HG03066 (cell line): ENCODE measurements around the gene NLRP1.

Experiments
- ATAC-seq: cut with Tn5 transposase; IDR thresholded peaks from one replicate; pipeline ENCODE4 v1.9.1; 2021; ENCODE audit warnings: low read depth; ENCODE audit not compliant: unreplicated experiment

NLRP1 gene

DNA sequence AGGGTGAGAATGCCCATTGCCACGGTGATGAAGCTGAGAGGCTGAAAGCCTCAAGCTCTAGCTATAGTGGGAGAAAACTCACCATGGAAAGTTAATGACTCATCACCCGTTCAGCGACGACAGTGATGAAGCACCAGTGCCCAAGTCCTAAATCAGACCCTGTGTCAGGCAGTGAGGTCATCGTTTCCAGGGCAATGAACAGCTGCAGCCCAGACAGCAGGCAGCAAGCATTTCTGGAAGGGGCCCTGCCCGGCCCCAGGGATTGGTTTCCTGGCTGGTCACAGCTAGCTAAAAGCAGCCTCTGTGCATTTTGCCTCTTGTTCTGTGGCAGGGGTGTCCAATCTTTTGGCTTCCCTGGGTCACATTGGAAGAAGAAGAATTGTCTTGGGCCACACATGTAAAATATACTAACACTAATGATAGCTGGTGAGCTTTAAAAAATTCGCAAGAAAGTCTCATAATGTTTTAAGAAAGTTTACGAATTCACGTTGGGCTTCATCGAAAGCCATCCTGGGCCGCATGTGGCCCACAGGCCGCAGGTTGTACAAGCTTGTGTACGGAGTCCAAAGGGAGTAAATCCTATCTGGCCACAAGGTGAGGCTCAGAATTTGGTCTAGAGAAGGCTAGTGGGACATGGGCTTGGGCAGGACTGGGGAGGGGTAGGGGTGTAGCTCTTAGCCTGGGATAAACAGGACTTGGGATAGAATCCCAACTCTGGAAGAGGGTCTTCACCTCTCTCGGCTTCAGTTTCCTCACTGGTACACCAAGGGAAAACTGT, 57.3 kb downstream of the NLRP1 start:
- ATAC-seq = no peak

DNA sequence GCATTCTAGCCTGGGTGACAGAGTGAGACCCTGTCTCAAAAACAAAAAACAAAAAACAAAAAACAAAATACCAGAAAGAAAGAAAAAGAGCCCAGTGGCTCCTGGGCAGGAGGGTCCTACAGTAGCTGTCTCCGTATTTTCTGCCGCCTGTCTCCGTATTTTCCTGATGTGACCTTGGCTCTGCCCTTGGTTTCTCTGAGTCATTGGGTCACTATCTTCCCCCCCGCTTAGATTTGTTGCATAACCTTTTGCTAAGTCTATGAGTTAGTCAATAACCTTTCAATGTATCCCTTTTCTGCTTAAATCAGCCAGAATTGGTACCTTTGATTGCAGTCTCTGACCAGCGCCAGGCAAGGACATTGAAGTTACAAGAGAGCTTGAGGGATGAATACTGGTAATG, 61.1 kb downstream of the NLRP1 start:
- no peak for ATAC-seq

DNA sequence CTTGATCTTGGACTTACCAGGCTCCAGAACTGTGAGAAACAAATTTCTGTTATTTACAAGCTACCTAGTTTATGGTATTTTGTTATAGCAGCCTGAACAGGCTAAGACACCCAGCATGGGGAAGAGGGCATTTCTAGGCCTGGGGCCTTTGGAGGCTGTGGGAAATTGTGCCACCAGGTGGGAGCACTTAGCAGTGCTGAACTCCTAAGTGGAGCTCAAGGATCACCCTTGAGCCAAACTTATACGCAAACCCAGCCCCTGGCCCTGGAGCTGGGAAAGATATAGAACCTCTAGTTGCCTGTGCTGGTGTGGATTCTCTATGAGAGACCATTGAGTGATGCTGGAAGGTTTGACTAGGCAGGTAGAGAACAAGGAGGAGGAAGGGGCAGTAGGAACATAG, 61.8 kb downstream of the NLRP1 start:
- no peak for ATAC-seq

DNA sequence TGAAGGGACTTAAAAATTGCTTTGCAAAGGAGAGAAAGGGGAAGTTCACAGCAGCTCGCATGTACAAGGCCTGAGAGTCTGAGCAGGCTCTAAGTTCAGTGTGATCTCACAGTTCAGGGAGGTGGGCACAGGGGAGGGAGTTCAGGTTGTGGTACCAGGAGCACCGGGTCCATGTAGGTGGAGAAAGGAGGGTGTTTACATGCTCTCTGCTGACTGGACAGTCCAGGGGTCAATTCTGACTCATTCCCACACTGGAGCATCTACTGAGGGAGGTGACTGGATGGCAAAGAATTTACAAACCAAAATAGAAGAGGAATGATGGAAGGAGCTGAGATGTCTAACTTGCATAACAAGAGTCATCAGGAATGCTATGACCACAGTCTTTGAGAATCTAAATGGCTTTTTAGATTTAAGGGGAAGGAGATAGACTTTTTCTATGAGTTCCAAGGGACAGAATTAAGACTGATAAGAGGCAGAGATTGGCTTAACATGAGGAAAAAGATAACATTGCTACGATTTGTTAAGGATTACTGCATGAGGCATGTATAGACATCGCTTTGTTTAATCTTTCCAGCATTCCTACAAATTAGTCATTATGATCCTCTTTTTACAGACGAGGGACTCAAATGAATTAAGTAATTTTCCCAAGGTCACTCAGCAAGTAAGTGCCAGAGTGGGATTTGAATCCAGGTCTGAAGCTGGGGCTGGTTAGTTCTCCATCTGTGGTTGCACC, 68.1 kb downstream of the NLRP1 start:
- ATAC-seq = no peak

DNA sequence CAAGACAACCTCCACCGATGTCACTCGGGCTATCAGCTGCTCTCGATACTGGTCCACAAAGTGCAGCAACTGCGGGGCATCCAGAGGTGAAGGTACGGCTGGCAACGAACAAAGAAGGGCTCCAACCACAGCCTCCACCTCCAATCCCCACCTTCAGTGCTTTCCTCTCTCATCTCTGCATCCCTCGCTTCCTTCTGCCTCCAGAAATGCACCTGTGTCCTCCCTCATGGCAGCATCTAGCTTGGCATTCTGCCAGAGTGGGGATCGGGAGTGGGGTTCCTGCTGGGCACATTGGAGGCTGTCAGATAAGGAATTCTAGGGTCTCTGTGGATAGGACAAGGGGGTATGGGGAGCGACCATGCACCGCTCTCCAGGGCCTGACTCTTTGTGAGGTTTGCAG, 69.3 kb downstream of the NLRP1 start:
- no peak for ATAC-seq

DNA sequence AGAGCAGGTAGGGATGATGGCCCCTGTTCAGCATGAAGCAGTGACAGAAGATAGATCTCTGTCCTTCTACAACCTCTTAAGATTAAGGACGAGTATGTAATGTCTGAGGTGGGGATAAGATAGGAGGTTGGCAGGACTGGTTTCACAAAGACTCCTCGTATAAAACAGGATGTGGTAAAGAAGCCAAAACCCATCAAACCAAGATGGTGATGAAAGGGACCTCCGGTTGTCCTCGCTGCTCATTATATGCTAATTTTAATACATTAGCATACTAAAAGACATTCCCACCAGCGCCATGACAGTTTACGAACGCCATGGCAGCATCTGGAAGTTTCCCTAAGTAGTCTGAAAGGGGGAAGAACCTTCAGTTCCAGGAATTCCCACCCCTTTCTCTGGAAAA, 70.7 kb downstream of the NLRP1 start:
- ATAC-seq = no peak

DNA sequence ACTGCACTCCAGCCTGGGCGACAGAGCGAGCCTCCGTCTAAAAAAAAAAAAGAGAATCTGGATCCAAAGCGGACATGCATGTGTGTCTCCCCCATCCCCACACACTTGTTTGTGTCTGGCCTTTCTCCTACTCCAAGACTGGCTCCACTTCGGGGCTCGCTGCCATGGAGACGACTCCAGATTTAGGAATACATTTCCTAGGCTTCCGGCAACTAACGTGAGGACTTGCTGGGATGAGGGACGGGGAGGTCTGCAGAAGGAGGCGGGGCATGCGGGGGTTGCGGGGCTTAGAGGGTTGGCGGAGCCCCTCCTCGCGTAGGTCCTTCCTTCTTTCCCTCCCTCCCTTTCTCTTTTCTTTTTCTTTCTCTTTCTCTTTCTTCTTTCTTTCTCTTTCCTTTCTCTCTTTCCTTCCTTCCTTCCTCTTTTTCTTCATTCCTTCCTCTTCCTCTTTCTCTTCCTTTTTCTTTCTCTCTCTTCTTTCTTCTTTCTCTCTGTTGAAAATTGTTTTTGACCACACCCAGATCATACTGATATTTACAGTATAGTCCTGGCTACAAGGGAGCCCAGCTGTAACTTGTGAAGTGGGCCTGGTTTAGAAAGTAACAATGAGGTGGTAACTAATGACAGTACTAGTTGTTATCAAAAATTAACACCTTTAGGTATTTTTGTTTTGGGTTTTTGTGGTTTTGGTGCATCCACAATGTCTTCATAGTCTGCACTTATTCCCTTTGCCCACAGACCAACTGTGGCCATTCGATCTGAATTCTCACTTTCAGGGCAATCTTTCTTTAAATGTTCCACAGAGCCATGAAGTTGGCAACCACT, 72.7 kb downstream of the NLRP1 start:
- ATAC-seq = no peak

DNA sequence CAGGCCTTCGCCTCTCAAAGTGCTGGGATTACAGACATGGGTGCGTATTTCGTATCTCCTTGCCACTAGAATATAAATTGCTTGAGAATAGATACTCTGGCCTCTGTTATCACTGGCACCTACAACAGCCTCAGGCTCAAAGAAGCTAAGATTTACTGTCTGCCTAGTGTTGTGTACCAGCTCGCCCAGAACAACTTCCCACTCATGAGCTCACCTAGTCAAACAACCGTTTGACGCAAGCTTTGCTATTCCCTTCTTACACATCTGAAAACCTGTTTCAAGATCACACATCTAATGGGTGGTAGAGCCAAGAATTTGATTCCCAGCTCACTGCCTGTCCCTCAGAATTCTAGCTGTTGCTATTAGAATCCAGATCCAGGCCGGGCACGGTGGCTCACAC, 73.5 kb downstream of the NLRP1 start:
- no peak for ATAC-seq

DNA sequence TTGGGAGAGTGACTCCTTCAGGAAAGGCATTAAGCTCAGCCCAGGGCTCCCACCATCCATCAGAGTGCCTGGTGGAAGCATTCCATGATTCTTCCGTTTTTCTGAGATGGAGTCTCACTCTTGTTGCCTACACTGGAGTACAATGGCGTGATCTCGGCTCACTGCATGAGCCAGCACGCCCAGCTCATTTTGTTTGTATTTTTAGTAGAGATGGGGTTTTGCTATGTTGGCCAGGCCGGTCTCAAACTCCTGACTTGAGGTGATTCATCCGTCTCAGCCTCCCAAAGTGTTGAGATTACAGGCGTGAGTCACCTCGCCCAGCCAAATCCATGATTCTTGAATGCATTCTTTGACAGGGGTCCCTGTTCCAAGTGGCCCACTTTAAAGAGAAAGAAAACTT, 74.8 kb downstream of the NLRP1 start:
- no peak for ATAC-seq

DNA sequence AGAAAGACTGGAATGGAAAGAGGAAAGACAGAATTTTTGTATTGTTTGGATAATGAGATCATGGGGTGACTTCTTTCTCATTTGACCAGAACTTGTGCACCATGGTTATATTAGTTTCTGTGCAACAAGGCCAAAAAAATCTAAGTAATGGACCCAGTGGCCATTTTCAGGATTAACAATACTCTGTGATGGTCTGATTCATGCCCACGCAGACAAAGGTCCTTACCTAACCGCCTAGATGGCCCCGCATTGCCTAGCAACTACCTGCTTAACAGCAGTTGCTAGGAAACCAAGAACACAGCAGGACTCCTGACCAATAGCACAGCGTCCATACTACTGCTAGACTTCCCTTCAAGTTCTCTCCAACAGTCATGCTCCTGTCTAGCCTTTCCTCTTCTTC, 75.5 kb downstream of the NLRP1 start:
- ATAC-seq = no peak

DNA sequence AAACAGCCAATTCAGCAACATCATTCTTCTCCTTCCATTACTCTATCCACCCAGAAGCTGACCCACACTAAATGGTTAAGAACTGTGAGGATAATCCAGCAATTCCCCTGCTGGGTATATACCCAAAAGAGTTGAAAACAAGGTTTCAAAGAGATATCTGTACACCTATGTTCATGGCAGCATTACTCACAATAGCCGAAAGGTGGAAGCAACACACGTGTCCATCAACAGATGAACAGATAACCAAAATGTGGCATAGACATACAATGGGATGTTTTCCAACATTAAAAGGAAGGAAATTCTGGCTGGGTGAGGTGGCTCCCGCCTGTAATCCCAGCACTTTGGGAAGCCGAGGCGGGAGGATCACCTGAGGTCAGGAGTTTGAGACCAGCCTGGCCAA, 78.0 kb downstream of the NLRP1 start:
- no peak for ATAC-seq

DNA sequence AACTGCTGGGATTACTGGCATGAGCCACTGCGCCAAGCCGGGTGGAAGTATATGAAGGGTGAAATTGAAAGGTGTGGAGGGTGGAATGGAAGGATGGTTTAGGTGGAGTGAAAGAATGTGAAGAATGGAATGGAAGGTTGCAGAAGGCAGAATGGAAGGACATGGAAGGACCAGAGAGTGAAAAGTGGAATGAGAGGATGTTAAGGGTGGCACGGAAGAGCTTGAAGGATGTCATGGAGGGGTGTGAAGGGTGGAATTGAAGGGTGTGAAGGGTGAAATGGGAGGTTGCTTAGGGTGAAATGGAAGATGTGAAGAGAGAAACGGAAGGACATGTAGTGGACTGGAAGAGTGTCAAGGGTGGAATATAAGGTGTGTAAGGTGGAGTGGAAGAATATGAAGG, 81.8 kb downstream of the NLRP1 start:
- ATAC-seq = no peak

DNA sequence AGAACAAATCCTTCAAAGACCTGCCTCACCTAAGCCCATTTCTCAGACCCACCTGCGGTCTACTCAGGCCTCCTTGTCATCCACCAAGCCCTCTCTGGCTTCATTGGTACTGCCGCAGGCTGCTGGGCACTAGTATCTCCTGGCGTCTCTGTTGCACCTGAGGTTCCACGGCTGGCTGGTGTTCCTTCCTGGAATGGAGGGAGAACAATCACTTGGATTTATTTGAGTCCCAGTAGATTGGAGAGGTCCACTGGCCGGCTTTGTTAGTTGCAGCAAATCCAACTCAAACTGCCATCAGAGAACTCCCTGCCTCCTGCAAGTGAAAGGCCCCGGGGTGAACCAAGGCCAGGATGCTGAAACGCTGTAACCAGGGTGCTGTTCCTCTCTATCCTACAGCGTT, 82.6 kb downstream of the NLRP1 start:
- ATAC-seq = no peak

DNA sequence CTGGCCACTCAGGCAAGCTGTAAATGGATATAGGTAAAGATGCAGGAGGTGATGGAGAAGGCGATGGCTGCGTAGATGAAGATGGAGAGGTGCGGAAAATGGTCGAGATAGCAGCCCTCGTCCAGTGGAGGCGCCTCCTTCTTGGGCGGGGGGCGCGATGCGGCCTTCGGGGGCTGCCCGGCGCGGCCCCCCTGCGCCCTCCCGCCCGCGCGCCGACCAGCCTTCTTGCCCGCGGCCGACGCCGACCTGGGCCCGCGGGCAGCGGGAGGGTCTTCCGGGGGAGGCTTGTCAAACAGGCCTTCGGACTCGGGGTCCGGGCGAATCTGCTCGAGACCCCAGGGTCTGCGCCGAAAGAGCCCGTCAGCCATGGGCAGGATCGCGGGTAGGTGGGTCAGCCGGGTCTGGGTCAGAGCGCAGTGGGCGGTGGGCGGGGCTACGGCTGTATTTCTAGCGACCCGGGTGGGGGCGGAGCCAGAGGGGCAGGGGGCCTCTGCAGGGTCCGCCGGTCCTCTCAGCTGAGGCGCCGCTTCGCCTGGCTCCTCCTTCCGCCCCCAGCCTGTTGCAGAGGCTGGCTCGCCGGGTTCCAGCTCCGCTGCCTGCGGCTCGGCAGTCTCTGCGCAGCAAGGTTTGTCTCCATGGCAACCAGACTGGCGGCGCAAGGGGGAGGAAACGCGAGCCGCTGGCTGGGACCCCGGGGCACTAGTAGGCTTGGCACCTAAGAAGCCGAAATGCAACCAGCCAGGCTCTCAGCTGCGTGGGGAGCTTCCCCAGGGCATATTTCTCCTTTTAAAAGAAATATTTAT, 83.5 kb downstream of the NLRP1 start:
- no peak for ATAC-seq

DNA sequence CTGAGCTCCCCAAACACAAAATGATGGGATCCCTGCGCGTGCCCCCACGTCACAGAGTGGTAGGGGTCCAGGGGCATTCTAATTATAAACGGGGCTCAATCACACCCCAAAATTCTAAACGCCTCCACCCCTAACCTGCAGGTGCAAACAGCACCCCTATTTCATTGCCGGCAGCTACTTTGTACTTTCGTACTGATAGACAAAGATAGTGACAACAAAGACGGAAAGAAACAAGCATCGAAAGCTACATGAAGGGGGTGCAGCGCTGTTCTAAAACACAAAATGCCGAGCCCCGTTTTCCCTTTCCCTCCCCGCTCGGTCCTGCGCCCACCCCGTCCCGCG, 84.1 kb downstream of the NLRP1 start:
- ATAC-seq = no peak

DNA sequence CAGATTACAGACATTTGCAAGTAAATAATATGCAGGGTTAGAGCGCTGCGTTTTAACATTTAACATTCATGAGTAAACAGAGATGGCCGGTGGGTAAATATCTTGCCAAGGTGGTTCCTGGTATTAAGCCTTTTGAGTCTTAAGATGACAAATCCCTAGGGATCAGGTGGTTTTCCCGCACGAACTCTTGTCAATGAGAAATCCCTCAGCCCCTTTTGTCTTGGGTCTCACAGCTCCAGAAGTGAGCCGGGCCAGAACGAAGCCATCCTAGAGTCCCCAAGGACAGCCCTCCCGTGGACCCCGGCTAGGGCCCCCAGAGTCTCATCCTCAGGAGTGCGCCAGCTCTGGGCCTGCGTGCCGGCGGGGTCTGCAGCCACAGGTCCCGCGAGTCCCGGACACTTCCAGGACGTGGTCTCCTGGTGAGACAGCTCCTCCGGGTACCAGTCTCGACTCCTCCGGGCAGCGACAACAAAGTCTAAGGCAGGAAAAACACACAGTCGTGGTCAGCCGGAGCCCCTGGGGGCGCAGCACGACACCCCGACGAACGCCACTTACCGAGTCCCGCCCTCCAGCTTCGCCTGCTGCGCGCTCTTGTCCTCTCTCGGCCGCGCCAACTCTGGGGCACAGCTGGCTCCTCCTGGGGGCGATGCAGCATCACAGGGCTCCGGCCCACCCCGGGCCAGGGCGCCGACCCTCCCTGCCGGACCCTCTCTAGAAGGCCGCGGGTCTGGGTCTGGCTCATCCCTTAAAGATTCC, 84.7 kb downstream of the NLRP1 start:
- ATAC-seq = no peak

DNA sequence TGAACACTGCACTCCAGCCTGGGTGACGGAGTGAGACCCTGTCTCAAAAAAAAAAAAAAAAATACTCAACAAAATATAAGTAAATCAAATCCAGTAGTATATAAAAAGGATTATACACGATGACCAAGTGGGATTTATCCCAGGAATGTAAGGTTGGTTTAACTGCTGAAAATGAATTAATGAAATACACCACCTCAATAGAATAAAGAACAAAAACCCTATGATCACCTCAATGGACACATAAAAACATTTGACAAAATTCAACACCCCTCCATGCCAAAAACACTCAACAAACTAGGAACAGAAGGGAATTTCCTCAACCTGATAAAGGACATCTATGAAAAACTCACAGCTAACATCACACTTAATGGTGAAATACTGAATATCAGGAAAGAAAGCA, 91.3 kb downstream of the NLRP1 start:
- no peak for ATAC-seq

DNA sequence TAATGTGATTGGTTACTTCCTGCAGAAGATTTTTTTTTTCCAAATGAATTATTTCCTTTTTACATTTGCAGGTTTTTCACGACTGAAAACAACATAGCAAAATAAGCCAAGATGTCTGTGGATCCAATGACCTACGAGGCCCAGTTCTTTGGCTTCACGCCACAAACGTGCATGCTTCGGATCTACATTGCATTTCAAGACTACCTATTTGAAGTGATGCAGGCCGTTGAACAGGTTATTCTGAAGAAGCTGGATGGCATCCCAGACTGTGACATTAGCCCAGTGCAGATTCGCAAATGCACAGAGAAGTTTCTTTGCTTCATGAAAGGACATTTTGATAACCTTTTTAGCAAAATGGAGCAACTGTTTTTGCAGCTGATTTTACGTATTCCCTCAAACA, 95.6 kb downstream of the NLRP1 start:
- ATAC-seq = no peak

DNA sequence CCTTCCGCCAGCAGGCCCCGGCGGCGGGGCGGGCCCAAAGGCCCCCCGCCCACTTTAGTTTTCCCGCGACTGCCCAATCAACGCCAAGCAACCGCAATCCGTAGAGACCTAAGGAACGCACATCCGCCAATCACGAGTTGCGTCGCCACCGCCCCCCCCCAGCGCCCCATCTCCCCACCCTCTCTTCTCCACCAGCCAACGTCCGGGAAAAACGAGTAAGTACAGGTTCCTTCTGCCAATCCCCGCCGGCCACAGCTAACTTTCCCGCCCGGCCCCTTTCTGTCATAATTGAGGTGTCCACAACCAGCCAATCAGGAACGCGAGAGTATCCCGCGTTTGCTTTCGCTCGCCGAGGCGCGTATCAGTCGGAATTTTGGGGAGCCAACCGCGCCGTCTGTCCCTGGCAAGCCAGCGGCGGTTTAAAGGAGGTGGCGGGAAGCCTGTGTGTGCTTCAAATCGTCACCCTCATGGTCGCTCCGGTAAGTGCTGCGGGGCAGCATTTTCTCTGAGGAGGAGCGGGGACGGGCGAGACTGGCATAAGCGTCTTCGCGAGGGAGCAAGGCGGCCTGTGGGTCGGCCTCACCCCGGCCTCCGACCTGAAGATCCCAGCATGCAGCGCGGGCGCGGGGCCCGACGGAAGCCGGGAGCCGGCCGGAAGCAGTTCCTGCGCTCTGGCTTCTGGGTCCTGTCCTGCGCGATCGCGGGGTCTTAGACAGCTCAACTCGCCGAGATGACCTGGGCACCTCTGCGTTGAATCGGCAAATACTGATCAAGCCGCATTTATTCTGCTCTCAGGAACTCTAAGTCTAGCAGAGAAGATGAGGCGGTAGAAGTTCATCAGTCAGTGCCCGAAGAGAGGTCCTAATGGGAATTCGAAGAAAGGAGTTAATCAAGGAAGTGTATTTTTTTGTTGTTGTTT, 97.8 kb downstream of the NLRP1 start, which contains the start of gene MIS12:
Gene MIS12 (plus strand): TSS at position 361 of the 919 bp plus-strand sequence. CDS start 2,297 bp downstream, outside the sequence.
- peak; percentile 88 for ATAC-seq
